ENCODE results near the gene DGKD.

Gene DGKD

GRCh38 chr2:233339427-233339826 is 14.9 kb upstream of the DGKD start:
- DNase-seq, result no peak

DNA sequence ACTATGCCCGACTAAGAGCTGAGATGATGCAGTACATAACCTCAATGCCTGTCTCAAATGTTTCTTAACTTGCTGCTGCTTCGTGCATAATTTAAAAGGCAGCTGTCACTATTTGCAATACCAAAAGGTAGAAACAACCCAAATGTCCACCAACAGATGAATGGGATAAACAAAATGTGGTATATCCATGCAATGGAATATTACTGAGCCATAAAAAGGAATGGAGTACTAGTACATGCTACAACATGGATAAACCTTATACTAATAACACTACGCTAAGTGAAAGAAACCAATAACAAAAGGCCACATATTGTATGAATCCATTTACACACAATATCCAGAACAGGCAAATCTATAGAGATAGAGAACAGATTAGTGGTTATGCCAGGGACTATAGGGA is 13.0 kb upstream of the DGKD start:
- no peak for DNase-seq

GRCh38 chr2:233342301-233342700 is 12.0 kb upstream of the DGKD start:
- no peak for DNase-seq

- DNase-seq, result no peak
These were observed 11.1 kb upstream of the DGKD start for GRCh38 chr2:233343171-233343705.

- DNase-seq, result no peak
These were observed 7.9 kb upstream of the DGKD start for GRCh38 chr2:233346376-233346775.

GRCh38 chr2:233346930-233347329 is 7.4 kb upstream of the DGKD start:
- no peak for DNase-seq

DNA sequence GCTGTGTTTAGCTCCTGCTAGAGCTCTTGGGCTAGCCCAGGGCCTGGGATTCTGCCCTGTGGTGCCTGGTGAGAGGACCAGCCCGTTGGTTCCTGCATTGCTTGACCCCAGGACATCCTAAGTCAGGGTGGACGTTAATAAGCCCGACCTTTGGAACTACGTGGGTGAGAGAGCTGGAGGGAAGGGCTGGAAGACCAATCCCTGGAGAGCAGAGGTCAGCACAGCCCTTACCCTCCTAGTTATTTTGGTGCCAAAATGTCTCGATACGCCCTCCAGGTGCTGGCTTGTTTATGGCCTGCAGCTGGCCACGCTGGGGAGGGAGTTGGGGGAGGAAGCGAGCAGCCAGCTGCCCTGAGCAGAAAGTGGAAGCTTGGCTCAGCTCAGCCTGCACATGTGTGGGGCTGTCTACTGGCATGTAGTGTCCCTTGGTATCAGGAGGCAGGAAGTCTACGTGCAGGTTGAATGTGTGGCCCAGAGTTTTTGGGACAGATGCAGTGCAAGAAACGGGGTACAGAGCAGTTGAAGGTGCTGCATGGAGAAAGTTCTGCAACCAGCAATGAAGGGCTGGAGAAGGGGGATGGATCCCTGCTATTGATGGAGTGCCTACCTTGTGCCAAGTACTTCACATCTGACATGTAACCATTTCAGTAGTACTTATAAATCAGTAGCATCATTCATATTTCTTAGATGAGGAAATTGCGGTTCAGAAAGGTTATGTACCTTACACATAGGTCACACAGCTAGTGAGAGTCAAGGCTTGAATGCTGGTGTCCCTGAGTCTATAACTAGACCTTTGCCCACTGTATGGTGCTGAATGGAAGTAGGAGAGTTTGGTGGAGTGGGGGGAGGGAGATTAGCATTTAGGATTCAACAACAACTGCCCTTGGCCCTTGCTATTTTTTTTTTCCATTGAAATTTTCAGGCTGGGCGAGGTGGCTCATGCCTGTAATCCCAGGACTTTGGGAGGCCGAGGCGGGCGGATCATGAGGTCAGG is 5.0 kb upstream of the DGKD start:
- DNase-seq, result peak; percentile 41 to 58

DNA sequence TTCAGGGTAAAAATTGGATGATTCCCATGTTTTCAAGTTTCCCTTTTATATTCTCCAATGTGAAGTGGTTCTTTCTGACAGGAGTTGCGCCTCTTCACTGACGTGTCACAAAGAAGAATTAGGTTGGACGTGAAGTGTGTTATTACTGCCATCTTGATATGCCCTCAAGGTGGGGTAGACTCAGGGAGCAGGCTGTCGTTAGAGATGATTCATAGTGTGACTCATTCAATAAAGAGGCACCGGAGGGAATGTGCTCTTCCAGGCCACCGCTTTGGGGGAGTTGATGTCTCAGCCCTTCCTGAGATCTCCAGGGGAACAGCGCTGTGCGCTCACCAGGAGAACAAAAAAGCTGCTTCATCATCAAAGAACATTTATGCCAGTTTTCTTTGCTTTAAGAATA is 3.6 kb upstream of the DGKD start:
- peak in 1 of 2 donors; percentile 10 for DNase-seq

GRCh38 chr2:233351423-233351822 is 2.9 kb upstream of the DGKD start:
- no peak for DNase-seq

DNA sequence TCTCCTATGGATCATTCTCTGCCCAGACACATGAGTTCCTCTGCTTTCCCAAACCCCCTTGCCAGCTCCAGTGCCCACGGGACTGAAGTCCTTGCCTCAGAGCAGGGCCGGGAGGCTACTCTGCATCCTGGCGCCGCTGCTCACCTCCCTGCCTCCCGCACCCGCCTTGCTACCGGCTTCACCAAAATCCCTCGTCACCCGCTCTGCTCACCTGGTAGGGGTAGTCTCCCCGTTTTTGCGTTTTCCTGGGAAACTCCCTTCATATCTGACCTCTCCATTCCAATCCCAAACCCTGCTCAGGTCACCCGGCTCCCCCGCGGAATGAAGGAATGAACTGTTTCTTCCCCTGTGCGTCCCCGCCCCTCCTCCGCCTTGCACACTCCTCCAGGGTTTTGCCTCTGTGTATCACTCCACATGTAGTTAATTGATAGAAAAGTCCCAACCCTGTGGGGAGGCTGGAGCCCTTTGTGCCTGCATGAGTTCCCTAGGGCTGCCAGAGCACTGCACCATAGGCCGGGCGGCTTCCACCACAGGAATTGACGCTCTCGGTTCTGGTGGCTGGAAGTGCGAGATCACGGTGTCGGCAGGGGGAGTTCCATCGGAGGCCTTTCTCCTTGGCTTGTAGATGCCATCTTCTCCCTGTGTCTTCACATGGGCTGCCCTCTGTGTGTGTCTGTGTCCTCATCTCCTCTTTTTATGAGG is 2.0 kb upstream of the DGKD start:
- DNase-seq, result no peak

DNA sequence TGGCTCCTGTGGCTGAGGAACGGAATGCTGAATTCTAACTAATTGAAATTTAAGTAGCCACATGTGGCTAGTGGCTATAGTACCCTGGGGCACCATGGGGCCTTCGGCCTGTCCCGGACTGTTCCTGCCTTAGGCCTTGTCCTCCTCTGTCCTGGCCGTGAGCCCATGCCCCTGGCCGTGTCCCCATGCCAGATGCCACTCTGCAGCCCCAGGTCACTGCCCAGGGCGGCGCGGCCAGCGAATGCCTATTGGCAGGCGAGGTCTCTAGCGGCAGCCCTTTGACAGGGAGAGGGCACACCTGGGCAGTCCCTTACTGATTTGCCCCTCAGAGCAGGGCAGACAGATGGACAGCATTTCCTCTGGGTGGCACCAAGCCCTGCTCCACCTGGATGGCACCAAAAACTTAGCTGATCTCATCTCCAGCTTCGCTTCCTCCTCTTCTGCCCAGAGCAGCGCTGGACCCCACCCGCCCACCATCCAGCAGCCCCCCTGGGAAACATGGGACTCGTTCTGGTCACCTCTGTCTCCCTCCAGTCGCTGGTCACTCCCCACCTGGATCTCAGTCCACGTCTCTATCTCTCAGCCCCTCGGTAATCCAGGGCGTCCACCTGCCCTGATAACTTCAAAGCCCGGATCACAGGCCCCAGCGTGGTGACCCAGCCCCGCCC is 1.1 kb upstream of the DGKD start:
- no peak for DNase-seq

DNA sequence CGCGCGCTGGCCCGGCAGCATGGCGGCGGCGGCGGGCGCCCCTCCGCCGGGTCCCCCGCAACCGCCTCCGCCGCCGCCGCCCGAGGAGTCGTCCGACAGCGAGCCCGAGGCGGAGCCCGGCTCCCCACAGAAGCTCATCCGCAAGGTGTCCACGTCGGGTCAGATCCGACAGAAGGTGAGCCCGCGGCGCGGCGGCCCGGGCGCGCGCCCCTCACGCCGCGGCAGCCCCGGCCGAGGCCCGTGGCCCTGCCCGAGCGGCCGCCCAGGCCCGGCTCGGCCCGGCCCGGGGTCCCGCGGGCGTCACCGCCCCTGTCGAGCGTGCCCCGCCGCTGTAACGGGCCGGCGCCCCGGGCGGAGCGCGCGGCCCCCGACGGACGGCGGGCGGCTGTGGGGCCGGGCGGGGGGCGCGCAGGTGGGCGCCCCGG is 218 bp downstream of the DGKD start:
- no peak for DNase-seq

GRCh38 chr2:233354971-233355574 is 779 bp downstream of the DGKD start:
- DNase-seq, result no peak

- DNase-seq, result no peak
These were observed 1.6 kb downstream of the DGKD start for GRCh38 chr2:233355916-233356315.

- DNase-seq, result no peak
These were observed 2.4 kb downstream of the DGKD start for GRCh38 chr2:233356546-233357308.

DNA sequence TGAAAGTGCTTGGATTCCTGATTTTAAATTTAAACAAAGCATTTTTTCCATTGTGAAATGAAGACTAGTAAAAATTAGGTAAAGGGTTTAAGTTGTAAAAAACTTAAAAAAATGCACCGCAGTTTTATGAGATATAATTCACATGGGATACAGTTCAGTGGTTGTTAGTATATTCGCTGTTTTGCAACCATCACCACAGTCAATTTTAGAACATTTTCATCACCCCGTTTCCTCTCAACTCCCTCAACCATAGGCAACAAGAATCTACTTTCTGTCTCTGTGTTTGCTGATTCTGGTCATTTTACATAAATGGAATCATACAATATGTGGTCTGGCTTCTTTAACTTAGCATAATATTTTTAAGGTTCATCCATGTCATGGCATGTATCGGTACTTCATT is 4.0 kb downstream of the DGKD start:
- no peak for DNase-seq

DNA sequence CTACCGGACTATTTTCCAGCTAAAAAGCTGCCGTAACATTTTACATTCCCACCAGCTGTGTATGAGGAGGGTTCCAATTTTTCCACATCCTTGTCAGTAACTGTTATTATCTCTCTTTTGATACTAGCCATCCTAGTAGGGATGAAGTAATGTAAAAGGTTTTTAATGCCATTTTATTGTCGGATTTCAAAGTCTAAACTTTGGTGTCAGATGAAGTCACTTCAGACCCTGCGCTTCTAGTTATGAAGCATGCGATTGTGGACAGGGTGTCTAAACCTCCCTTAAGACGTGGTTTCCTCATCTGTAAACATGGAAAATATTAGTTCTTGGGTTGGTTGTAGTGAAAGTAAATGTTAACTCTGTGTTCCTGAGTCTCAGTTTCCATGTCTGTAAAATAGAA is 4.7 kb downstream of the DGKD start:
- DNase-seq, result no peak

DNA sequence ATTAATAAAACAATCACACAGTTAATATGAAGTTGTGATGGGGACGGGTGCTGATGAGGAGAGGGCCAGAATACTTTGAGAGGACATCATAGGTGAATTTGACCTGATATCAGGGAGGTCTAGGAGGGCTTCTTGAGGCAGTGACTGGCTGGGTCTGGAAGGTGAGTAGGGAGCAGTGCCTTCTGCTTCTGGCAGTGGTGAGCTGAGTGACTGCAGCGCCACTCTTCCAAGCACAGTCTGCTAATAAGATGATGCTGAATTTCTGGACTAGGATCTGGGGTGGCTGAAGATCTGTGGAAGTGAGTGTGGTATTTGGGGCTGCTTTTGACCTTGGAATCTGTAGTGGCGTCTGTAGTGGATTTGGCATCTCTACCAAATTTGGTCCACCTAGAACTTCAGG is 5.5 kb downstream of the DGKD start:
- DNase-seq, result no peak

GRCh38 chr2:233360771-233361176 is 6.5 kb downstream of the DGKD start:
- no peak for DNase-seq

DNA sequence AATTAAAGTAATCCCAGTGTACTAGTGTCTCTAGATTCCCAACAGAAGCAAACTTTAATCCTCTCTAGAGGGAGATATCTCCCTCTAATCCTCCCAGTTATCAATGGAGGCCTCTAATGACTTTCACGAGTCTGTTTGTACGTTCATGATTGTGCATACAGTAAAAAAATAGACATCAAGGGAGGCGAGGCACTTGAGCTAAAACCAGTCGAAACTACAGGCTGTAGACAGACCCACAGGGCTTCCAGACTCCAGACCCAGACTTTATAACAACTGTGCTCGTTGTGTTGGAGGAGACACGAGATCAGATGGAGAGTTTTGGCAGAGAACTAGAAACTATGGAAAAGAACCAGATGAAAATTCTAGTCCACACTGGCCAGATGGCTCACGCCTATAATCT is 7.0 kb downstream of the DGKD start:
- DNase-seq, result no peak

DNA sequence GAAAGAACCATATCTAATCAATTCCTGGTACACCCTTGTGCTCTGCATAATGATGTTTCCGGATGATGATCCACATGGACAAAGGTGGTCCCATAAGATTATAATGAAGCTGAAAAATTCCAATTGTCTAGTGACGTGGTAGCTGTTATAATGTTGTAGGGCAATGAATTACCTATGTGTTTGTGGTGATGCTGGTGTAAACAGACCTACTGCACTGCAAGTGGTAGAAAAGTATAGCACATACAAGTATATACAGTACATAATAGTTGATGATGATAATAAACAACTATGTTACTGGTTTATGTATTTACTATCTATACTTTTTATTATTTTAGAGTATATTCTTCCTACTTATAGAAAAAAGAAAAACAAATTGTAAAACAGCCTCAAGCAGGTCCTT is 8.4 kb downstream of the DGKD start:
- DNase-seq, result no peak

- DNase-seq, result no peak
These were observed 9.5 kb downstream of the DGKD start for GRCh38 chr2:233363744-233364235.

Data from hippocampal formation (tissue), 2 donors.